Measurements from ENCODE around the gene LRP5.

The LRP5 gene

DNA sequence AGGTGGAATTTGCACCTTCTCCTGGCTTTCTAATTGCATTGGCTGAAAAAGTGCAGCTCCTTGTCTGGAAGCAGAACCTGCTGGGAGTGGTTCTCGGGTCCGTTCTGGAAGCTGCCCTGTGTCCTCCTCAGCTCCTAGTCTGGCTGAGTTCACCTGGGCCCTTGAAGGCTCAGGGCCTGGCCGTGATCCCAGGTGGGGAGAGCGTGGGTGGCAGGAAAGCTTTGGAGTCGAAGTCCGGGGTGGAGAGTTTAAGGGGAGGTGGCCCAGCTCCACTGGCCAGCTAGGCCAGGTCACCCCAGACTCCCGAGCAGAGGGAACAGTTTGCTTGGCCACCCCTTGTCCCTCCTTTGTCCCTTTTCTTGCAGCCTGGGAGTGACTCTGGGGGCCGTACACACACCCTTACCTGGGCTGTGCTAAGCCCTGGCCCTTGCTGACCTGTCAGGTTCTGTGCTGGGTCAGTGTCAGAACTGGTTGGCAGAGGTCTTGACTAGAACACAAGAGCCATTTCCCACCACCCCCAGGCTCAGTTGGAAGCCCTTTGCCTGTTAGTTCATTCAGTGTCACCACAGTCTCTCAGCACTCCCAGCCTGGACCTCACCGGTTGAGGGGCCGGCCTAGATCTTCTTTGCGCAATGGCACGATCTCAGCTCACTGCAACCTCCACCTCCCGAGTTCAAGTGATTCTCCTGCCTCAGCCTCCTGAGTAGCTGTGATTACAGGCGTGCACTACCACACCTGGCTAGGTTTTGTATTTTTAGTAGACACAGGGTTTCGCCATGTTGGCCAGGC is 37.3 kb downstream of the LRP5 start:
- TF ChIP-seq, protein P1, sequence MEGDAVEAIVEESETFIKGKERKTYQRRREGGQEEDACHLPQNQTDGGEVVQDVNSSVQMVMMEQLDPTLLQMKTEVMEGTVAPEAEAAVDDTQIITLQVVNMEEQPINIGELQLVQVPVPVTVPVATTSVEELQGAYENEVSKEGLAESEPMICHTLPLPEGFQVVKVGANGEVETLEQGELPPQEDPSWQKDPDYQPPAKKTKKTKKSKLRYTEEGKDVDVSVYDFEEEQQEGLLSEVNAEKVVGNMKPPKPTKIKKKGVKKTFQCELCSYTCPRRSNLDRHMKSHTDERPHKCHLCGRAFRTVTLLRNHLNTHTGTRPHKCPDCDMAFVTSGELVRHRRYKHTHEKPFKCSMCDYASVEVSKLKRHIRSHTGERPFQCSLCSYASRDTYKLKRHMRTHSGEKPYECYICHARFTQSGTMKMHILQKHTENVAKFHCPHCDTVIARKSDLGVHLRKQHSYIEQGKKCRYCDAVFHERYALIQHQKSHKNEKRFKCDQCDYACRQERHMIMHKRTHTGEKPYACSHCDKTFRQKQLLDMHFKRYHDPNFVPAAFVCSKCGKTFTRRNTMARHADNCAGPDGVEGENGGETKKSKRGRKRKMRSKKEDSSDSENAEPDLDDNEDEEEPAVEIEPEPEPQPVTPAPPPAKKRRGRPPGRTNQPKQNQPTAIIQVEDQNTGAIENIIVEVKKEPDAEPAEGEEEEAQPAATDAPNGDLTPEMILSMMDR (IDR thresholded peaks at IDR 0.05), result no peak

DNA sequence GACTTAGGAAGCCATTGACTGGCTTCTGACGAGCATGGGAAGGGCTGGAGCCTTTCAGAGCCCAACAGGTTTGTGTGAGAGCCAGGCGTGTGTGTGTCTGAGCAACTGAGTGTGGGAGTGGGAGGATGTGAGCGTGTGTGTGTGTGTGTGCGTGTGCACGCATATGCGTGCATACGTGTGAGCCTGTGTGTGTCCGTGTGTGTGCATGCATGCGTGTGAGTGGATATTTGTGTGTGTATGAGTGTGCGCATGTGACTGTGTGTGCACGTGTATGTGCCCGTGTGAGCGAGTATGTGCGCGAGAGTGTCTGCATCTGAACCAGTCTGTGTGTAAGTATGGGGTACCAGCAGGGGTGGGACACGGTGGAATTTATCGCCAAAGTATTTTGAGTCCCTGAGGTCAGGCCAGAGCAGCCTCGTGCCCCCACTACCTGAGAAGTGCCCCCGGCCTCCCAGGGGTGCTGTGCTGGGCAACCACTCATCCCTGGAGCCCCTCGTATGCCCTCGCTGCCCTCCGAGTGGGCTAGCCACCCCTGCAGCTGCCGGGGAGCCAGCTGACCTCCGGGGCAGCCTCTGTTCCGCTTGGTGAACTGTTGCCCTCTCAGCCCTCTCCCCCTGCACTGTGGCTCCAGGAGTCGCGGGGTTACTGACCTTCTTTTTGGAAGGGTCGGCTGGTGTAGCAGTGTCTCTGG is 38.5 kb downstream of the LRP5 start:
- TF ChIP-seq, protein P1 (IDR thresholded peaks at IDR 0.05), result no peak

DNA sequence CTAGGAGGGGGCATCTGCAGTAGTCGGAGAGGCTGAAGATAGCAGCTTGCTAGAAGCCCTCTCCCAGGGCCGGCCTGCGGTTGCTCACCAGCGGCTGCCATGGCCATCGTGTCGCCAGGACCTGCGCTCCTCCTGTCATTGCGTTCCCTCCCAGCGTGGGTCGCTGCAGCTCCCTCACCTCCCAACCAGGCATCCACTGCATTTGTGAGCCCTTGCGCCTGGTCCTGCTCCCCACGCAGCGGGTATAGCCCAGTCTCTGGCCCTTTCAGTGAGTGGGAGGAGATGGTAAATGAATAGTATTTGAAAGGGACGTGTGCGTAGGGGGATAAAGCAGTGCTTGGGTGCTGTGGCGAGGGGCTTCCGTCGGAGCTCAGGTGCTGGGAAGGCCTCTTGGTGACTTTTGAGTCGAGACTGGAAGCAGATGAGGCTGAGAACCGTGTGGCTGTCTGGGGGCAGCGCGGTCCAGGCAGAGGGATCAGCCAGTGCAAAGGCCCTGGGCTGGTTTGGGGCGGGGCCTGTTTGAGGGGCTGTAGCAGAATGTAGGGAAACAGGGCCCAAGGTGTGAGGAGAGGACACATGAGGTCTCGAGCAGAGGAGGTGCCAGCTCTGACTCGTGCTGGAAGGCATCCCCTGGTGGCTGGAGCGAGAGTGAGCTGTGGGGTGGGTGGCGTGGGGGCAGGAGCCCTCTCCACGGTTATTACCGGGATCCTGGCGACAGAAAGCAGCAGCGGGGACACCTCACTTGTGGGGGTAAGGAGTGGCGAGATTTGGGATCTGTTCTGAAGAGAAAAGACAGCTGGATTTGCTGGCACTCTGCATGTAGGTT is 39.3 kb downstream of the LRP5 start:
- TF ChIP-seq, protein P1 (IDR thresholded peaks at IDR 0.05), result no peak

DNA sequence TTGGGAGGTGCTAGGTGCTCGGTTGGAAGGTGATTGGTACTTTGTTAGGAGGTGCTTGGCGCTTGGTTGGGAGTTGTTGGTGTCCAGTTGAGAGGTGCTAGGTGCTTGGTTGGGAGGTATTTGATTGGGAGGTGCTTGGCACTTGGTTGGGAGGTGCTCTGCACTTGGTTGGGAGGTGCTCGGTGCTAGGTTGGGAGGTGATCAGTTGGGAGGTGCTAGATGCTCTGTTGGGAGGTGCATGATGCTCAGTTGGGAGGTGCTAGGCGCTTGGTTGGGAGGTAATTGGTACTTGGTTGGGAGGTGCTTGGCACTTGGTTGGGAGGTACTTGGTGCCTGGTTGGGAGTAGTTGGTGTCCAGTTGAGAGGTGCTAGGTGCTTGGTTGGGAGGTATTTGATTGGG is 40.2 kb downstream of the LRP5 start:
- TF ChIP-seq, protein P1 (IDR thresholded peaks at IDR 0.05), result no peak

DNA sequence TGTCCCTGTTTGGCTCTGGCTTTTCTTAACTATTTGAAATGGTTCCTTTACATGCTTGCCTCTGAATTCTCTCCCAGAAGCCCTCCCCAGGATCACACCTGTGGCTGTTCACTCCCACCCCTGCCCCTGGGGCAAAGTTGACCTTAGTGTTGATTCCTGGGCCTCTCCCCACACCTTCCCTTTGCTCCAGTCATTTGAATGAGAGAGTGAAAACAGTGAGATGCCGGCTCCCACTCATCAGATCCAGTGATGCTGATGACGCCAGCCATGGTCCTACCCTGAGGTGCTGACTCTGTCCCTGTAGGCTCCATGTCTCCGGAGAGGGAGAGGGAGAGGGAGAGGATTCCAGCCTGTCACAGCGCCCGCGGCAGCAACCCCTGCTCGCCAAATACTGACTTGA is 40.7 kb downstream of the LRP5 start:
- TF ChIP-seq, protein P1 (IDR thresholded peaks at IDR 0.05), result no peak

DNA sequence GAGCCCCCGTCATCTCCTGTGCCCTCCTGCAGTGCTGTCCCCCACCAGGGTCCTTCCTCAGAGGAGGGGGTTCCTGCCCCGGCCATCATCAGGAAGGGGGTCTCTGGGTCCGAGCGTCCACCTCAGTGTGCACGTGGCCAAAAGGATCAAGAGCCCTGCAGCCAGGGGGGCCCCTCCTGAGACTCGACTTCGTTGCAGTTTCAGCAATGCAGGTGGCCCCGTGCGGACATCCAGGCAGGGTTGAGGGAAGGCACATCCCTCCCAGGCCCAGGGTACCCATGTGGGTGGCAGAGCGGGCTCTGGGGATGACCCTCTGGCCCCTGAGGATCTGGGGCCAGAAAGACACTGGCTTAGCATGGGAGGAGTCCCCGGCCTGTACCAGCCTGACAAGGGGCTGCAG is 41.3 kb downstream of the LRP5 start:
- TF ChIP-seq, protein P1 (IDR thresholded peaks at IDR 0.05), result no peak

DNA sequence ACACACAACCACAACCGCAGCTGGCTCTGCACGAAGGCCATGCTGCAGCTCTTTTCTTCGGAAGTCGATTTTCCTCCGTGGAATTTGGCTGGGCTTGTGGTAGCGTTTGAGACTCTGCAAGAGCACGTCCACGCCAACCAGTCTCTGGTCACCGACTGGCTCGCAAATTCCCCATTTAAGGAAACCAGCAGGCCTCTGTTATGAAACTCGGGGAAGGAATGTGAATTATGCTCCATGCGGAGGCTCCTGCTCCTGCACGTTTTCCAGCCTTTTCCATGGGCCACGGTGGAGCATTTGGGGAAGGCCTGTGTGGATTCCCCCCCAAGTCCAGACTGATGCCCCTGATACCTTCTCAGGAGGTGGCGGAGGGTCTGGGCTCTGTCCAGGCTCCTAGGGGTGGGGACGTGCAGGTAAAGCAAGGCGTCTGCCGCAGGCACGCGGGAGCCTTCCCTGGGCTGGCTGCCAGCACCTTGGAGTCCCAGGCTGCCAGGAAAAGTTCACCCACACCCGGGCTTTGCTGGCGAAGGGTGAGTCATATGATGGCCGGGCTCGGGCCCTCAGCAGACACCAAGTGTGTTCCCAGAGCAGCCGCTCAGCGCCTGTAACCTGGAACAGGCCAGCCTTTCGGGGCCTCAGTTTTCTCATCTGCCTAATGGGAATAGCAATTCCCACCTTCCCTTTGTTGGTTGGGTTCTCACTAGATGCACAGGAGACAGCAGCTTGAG is 41.9 kb downstream of the LRP5 start:
- TF ChIP-seq, protein P1 (IDR thresholded peaks at IDR 0.05), result no peak
